ENCODE data around the gene NUSAP1.
"Not testable (repeated sequence)": the region's sequence is repeated elsewhere in the genome, so short reads cannot be mapped to it uniquely, and the experiment has no call there.

DNA sequence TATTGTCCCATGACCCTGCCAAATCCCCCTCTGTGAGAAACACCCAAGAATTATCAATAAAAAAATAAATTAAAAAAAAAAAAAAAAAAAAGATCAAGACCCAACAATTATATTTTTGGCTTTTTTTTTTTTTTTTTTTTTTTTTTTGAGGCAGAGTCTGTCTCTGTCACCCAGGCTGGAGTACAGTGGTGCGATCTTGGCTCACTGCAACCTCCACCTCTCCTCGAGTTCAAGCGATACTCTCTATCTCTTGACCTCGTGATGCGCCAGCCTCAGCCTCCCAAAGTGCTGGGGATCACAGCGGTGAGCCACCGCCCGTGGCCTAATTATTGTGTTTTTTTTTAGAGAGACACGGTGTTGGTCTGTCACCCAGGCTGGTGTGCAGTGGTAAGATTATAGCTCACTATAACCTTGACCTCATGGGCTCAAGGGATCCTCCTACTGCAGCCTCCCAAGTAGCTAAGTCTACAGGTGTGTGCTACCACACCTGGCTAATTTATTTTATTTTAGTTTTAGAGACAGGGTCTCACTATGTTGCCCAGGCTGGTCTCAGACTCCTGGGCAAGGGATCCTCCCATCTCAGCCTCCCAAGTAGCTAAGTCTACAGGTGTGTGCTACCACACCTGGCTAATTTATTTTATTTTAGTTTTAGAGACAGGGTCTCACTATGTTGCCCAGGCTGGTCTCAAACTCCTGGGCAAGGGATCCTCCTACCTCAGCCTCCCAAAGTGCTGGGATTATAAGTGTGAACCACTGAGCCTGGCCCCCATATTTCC is 51.5 kb downstream of the NUSAP1 start:
- TF ChIP-seq, protein P1, sequence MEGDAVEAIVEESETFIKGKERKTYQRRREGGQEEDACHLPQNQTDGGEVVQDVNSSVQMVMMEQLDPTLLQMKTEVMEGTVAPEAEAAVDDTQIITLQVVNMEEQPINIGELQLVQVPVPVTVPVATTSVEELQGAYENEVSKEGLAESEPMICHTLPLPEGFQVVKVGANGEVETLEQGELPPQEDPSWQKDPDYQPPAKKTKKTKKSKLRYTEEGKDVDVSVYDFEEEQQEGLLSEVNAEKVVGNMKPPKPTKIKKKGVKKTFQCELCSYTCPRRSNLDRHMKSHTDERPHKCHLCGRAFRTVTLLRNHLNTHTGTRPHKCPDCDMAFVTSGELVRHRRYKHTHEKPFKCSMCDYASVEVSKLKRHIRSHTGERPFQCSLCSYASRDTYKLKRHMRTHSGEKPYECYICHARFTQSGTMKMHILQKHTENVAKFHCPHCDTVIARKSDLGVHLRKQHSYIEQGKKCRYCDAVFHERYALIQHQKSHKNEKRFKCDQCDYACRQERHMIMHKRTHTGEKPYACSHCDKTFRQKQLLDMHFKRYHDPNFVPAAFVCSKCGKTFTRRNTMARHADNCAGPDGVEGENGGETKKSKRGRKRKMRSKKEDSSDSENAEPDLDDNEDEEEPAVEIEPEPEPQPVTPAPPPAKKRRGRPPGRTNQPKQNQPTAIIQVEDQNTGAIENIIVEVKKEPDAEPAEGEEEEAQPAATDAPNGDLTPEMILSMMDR (IDR thresholded peaks at IDR 0.05), result not testable (repeated sequence)
- TF ChIP-seq POLR2A, POLR2AphosphoS5, EP300 (IDR thresholded peaks at IDR 0.05): not testable (repeated sequence)

Data from upper lobe of left lung (tissue), 4 donors.